Stimulated activated CD8-positive, alpha-beta memory T cell treated with anti-CD3 and anti-CD28 coated beads, Interleukin-4, amount 100 ng/mL, for 24 hours (primary cell): ENCODE data around the gene PUS1.

Experiments used
- DNase-seq: peaks from one replicate; pipeline ENCODE4 v3.0.0-alpha.2; 2020; ENCODE audit warnings: low read depth

PUS1 gene

DNA sequence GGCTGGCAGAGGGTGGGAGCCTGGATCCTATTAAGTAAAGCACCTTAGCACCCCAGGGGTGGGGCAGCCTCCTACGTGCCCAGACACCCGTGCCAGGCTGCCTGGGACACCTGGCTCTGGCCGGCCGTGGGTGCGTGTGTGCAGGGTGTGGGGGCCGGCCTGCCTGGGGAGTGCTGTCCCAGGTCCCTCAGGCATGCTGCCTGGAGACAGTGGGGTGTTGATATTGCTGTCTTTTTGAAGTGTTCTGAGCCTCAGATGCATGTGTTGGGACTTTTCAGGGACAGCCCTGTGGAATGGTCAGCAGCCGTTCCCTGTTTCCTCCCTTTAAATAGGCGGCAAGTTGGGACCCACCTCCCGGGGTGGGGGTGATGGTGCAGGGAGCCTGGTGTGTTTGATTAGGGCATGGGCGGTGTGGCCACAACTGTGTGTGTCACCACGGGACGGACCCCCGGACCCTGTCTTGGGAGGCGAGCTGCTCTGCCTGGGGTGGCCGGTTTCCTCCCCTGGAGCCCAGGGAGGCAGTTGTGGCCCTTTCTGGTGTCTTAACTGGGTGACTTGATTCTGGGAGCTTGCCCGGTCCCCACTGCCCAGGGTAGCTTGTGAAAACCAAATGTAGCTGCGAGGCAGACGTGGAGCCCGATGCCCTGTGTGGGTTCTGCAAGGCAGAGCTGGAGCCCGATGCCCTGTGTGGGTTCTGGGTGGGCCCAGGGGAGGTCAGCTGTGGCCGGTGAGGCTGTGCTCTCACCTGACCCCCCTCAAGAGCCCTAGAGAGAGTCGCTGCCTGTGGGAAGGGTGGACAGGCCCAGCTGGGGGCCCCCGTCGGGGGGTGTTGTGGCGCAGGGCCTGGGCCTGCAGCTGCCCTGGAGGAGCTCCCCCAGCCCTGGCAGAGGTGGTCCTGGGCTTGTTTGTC is 26.5 kb upstream of the PUS1 start:
- no peak for DNase-seq

DNA sequence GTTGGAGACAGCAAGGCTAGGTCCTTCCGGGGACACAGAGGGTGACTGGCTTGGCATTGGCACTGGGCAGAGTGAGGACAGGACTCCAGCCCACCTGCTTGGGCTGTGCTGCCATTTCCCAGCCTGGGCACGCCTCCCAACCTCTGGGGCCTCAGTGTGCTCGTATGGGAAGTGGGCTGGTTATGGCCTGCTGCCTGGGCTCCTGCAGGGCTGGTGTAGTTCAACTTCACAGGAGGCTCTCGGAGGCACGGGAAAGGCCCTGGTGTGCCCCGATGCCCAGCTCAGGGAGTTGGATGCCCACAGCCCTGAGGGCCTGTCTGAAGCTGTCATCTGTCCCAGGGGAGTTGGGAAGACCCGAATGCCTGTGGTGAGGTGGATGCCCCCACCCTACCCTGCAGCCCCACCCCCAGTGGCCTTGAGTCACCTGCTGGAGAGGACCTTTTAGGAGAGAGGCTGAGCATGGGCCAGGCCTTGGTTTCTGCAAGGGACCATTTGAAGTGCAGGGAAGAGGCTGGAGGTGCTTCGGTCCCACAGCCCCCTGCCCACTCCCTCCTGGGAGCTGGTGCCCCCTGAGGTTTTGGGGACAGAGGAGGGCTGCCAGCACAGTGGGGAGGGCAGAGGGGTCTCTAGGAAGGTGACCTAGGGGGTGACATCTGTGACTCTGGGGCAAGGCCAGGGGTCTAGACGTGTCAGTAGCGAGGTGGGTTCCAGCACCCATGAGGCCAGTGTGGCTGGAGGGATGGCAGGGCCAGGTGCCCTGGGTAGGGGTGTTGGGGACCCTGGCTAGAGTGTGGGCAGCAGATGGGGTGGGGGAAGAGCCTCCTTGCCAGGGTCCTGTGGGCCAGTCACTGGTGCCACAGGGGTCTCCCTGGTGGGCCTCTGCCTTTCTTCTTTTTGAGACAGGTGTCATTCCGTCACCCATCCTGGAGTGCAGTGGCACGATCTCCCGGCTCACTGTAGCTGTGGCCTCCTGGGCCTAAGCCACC is 25.5 kb upstream of the PUS1 start:
- DNase-seq, result no peak

DNA sequence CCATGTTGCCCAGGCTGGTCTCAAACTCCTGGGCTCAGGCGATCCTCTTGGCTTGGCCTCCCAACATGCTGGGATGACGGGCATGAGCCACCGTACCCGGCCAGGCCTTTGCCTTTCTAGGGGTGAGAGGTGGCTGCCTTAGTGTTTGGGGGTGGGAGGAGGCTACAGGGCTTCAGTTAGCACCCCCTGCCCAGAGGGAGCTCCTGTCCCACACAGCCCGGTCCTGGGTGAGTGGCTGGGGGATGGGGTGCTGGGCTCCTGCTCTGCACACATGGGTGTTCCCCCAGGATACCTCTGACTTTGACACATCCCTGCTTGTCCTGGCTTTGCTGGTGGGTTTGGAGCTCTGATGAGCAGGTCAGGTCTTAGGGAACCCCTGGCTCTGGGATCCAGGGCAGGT is 24.7 kb upstream of the PUS1 start:
- DNase-seq, result no peak

DNA sequence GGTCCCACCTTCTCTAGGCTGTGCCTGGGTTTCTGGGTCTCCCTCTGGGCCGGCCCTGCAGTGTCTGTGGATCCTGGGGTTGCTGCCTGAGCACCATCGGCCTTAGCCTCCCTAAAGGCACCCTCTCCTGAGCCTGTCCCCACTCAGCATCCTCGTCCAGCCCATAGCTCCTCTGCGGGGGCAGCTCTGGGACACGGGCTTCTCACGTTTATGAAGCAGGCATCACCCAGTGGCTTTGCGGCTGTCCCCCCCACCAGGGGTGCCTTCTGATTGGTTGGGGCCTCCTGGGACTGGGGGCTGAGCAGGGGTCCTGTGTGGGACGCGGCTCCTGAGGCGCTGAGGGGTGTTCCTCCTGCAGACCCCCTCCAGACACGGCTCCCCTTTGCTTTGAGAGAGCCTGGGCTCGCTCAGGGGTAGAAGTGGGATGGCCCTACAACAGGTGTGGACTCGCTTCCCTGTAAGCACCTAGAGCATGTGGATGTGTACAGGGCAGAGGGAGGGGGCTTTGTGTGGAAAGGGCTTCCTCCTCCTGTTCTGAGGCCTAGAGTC is 23.9 kb upstream of the PUS1 start:
- DNase-seq, result no peak

DNA sequence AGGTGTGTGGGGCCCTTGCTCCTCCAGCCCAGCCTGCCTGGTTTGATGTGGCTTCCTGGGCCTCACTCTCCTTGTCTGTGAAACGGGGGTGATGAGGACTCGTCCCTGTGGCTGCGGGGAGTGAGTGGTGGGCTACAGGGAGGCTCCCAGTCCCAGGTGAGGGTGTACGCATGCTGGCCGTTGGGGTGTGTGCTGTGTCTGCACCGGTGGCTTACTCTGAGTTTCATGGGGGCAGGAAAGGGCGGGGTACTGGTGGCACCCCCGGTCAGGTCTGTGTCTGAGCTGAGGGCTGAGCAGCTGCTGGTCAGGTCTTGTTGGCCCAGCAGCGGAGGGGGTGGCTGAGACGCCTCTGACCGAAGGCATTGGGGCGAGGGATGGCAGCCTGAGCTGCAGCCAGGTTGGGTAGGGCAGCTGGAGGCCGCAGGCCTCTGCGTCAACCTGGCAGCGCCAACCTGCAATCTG is 23.4 kb upstream of the PUS1 start:
- no peak for DNase-seq

DNA sequence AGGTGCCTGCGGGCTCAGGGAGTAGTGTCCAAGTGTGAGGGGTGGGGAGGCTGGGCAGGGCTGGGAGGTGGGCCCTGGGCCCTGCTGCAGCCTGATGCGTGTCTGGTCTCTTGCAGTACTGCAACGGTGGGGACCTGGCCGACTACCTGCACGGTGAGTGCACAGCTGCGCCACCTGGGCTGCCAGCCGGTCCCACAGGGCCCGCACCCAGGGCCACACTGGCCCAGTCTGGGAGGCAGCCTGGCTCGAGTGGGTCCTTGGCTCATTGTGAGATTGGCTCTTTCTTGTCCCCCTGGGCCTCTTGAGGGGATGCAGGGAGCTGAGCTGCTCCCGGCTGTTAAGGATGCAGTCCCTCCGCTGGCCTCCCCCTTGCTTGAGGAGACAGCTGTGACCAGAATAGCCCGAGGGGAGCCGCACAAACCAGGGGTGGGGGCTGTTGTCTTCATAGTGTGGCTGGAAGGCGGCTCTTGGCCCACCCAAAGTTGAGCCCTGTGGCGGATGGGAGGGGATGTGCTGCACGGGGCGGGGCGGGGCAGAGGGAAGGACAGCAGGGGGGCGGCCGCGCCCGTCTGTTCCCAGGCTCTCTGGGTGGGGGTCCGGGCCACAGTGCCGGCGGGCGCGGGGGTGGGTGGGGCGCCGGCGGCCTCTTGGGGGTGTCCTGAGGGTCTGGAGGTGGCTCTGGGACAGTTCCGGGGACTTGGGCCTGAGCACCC is 21.5 kb upstream of the PUS1 start:
- DNase-seq, result no peak

DNA sequence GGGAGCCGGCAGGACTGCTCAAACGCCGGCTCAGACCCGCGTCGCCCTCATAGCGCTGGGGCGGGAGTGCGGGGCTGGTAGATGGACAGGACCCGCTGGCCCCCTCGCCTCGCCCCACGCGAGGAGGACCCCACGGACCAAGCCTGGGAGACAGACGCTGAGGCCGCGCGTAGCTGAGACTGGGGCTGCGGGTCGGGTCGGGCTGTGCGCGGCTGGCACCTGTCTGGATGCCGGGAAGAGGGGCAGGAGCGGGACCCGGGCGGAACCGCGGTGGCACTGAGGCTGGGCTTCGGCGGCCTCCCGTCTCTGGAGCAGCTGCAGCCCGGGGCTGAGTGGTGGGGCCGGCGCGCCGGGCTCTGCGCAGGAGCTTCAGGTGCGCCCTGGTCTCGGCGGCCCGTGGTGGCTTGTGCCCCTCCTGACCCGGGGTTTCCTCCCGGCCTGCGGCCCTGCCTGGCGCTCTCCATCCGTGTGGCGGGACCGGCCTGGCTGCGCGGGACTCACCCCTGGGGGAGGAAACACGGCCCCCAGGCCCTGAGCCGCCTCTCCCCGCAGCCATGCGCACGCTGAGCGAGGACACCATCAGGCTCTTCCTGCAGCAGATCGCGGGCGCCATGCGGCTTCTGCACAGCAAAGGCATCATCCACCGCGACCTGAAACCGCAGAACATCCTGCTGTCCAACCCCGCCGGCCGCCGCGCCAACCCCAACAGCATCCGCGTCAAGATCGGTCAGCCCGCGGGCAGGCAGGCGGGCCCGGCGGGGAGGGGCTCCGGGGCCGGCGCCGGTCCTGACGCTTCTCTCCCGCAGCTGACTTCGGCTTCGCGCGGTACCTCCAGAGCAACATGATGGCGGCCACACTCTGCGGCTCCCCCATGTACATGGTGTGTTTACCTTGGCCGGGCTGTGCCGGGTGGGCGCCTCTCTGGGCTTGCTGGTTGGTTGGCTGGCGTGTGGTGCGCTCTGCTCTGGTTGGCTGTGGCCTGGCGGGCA is 20.7 kb upstream of the PUS1 start:
- DNase-seq, result no peak

DNA sequence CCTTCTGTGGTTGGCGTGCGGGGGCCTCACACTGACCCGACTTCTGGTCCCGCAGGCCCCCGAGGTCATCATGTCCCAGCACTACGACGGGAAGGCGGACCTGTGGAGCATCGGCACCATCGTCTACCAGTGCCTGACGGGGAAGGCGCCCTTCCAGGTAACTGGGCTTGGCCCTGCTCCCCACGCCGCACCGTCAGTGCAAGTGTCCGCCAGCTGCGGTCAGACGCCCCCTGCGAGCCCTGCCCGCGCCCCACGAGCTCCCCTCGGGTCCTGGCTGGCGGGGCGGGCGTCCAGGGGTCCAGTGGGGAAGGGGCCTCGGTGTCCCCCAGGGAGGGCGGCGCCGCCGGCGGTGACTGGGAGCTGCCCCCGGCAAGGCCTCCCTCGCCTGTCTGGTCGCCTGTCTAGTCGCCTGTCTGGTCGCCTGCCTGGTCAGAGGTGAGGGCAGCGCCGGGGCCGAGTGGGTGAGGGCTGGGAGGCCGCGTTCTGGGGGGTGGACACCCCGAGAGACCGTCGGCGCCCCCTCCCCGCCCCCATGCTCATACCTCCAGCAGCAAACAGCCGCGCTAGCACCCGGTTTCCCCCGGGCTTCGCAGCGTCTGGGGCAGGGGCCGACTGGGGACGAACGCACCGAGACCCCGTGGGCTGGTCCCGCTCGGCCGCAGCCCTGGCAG is 19.9 kb upstream of the PUS1 start:
- no peak for DNase-seq

DNA sequence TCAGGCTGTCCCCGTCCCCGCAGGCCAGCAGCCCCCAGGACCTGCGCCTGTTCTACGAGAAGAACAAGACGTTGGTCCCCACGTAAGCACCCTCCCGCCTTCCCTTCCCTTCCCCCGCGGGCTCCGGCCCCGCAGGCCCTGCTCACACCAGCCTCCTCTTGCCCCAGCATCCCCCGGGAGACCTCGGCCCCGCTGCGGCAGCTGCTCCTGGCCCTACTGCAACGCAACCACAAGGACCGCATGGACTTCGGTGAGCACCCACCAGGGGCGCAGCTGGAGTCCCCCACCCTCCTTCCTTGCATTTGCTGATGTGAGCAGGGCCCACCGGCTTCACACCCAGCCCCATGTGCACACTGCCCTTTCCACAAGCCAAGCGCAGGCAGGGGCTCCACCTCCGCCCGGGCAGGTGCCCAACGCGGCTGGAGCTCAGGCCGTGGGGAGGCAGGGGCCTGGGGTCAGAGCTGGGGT is 19.3 kb upstream of the PUS1 start:
- no peak for DNase-seq

DNA sequence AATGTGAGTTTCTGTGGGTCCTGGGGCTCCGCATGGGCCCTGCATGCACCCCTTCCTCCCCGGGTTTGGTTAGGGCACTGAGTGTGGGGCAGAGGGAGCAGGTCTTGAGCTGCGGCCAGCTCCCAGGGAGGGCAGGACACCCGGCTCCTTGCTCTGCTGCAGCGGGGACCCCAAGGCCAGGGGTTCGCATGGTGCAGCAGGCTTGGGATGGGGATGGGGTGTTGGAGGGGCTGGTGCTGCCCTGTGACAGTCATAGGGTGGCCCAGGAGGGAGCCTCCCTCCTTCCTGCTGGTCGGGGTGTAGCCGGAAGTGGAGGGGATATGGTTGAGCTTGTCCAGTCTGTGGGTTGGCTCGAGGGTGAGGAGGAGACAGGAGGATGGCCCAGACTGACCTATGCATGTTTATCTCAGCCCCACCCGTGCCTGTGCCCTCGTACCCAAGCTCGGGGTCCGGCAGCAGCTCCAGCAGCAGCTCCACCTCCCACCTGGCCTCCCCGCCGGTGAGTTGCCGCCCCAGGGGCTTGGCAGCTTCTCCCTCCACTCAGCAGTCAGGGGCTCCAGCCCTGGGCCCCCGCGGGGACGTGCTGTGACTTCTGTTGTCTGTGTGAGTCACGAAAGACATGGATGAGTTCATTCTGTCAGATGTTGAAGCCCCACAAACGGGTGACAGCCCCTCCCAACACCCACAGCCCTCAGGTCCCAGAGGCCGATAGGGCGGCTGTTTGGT is 18.6 kb upstream of the PUS1 start:
- DNase-seq, result no peak

DNA sequence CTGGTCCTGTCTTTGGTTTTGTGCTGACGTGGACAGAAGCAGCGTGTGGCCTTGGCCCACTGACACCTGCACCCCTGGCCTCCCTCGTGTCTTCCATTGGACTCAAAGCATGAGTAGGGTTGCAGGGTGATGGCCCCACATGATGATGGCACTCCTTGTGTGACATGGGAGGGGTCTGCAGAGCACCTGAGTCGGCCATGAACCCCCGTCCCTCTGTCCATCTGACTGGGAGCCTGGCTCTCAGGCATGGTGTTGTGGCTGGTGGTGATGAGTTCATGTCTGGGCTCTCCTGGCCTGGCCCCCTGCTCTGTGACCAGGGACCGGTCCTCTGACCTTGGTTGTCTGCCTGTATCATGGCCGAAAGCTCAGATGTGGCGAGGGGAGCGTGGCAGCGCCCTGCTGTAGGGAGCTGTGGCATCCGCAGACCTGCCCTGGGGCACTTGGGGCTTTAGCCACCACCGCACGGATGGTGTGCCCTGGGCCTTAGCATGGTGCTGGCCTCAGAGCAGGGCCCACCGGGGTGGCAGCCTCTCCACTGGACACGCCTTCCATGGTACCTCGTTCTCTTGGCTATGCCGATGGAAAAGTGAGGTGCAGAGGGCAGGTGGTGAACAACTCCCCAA is 17.9 kb upstream of the PUS1 start:
- no peak for DNase-seq

DNA sequence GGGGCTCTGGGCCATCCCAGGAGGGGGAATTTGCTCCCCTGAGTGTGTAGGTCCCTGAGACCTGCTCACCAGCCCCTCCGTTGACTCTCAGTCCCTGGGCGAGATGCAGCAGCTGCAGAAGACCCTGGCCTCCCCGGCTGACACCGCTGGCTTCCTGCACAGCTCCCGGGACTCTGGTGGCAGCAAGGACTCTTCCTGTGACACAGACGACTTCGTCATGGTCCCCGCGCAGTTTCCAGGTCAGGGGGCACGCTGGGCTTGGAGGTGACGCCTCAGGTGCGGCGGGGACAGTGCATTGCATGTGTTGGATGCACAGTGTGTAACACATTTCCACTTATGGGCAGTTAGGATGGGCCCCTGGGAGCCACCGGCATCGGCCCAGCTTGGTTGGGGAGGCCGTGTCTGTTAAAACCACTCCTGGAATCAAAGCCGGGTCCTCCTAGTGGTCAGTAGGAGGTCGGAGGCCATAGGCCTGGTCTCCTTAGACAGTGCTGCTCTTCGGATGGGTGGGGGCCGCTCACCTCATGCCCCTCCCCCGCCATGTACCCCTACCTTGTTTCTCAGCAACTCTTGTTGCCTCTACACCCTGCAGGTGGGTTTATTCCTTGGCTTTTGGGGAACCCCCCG is 17.1 kb upstream of the PUS1 start:
- DNase-seq, result no peak

DNA sequence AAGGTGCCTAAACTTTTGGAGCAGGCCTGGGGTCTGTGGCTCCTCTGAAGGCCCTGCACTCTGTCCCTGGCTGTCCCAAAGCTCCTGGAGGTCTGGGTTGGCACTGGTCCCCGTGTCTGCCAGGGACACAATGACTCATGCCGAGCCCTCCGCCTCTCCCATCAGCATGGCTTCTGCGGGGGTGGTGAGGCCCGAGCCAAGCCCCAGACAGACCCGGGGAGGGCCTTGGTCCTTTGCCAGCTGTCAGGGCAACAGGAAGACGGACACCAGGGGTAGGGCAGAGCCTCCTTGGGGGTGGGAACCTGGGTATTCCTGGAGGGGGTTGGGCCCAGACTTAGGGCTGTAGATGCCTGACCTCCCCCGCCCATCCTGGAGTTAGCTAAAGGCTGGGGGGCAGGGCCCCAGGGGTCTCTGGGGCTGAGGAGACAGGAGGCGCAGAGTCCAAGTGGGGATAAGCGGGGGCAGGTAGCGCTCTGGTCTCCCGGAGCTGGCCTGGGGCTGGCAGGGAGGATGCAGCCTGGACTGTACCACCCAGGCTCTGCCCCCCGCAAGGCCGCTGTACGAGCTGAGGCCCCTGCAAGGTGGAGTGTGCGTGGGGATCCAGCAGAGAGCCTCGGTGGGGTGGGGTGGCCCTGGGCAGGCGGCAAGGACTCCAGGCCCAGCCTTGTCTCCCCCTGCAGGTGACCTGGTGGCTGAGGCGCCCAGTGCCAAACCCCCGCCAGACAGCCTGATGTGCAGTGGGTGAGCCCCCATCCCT is 16.4 kb upstream of the PUS1 start:
- DNase-seq, result no peak

DNA sequence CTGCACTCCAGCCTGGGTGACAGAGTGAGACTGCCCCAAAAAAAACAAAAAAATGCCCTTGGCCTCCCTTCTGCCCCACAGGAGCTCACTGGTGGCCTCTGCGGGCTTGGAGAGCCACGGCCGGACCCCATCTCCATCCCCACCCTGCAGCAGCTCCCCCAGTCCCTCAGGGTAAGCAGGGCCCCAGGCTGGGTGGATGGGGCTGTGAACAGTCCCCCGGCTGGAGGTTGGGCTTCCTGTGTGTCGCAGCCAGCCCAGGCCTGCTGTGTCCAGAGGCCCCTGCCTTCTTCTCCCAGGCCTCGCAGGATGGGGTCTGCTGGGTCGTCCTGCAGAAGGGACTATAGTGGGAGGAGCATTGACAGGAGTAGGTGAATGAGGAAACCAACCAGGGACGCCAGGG is 15.4 kb upstream of the PUS1 start:
- no peak for DNase-seq

DNA sequence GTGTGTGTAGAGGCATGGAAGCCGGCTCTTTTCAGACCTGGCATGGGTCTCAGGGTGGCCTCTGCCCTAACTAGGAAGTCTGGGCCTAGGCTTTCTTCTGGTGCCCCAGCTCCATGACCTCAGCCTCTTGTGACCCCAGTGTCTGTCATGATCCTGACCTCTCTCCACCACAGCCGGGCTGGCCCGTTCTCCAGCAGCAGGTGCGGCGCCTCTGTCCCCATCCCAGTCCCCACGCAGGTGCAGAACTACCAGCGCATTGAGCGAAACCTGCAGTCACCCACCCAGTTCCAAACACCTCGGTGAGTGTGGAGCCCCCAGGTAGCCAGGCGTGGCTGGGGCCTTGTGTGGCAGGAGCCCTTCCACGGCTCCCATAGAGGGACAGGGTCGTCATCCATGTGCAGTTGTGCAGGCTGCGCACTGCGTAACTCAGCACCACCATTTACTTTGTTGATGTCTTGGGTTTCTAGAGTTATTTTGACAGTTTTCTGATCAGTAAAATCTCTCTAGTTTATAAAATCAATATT is 14.8 kb upstream of the PUS1 start:
- no peak for DNase-seq

DNA sequence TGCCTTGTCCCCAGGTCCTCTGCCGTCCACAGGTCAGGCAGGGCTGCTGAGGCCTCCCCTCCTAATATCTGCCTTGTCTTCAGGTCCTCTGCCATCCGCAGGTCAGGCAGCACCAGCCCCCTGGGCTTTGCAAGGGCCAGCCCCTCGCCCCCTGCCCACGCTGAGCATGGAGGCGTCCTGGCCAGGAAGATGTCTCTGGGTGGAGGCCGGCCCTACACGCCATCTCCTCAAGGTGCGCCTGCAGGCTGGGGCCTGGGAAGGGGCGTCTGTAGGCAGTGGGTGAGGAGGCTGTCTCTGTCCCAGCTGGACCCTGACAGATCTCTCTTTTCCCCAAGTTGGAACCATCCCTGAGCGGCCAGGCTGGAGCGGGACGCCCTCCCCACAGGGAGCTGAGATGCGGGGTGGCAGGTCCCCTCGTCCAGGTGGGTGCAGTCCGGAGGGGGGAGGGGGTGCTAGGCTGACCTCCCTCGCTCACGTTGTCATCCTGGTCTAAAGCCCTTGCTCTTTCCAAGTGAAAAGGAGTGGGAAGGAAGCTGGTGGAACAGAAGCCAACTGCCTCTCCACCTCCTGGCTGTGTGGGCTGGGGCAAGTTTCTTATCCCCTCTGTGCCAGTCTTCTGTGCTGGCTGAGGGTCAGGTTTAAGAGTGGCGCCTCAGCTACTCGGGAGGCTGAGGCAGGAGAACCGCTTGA is 13.9 kb upstream of the PUS1 start:
- no peak for DNase-seq

DNA sequence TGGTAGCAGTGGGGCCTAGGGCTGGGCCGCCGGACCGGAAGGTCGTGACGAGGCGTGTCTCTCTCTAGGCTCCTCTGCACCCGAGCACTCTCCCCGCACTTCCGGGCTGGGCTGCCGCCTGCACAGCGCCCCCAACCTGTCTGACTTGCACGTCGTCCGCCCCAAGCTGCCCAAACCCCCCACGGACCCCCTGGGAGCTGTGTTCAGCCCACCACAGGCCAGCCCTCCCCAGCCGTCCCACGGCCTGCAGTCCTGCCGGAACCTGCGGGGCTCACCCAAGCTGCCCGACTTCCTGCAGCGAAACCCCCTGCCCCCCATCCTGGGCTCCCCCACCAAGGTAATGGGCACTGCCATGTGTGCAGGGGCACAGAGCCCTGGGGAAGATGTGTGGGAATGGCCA is 13.3 kb upstream of the PUS1 start:
- no peak for DNase-seq
